Measurements from ENCODE around the gene FOXB1.

FOXB1 gene

GRCh38 chr15:60021589-60022378, 17.7 kb downstream of the FOXB1 start:
- no peak for DNase-seq

GRCh38 chr15:60022379-60022741, 18.2 kb downstream of the FOXB1 start:
- no peak for DNase-seq

GRCh38 chr15:60026555-60026954, 22.4 kb downstream of the FOXB1 start:
- no peak for DNase-seq

- no peak for DNase-seq
Measured at GRCh38 chr15:60035344-60035743, 31.2 kb downstream of the FOXB1 start.

- no peak for DNase-seq
Measured at GRCh38 chr15:60039316-60039715, 35.2 kb downstream of the FOXB1 start.

GRCh38 chr15:60043744-60044435, 39.8 kb downstream of the FOXB1 start:
- DNase-seq = no peak

- no peak for DNase-seq
Measured at GRCh38 chr15:60044636-60045270, 40.6 kb downstream of the FOXB1 start.

- DNase-seq = no peak
Measured at GRCh38 chr15:60047701-60048100, 43.6 kb downstream of the FOXB1 start.

GRCh38 chr15:60049948-60050347, 45.8 kb downstream of the FOXB1 start:
- no peak for DNase-seq

GRCh38 chr15:60052796-60053195, 48.7 kb downstream of the FOXB1 start:
- DNase-seq = no peak

- no peak for DNase-seq
Measured at GRCh38 chr15:60054472-60054871, 50.4 kb downstream of the FOXB1 start.
